ENCODE data around the gene BIN1. TPM values are rescaled to one million over a fixed set of nuclear protein-coding genes. Genes with fewer than 3 reads are reported as not detected.
A peak's percentile ranks its signal among the peaks of the same experiment; 100 is the strongest.

Gene BIN1, protein sequence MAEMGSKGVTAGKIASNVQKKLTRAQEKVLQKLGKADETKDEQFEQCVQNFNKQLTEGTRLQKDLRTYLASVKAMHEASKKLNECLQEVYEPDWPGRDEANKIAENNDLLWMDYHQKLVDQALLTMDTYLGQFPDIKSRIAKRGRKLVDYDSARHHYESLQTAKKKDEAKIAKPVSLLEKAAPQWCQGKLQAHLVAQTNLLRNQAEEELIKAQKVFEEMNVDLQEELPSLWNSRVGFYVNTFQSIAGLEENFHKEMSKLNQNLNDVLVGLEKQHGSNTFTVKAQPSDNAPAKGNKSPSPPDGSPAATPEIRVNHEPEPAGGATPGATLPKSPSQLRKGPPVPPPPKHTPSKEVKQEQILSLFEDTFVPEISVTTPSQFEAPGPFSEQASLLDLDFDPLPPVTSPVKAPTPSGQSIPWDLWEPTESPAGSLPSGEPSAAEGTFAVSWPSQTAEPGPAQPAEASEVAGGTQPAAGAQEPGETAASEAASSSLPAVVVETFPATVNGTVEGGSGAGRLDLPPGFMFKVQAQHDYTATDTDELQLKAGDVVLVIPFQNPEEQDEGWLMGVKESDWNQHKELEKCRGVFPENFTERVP
- total RNA-seq, result 10 to 100 TPM; 49.2 to 68.3 (median 64.2) TPM

GRCh38 chr2:127106991-127107621, at the start of gene BIN1:
Gene BIN1, minus strand, starts transcription at chr2:127107154. Its CDS starts 211 bp downstream, at chr2:127106943.
- DNase-seq, result peak; percentile 94 to 95
- H3K4me3 ChIP-seq (replicated peaks in 1 of 3), result peak within 1 kb of the TSS; percentile 46 to 84 (median 79)
- peak within 1 kb of the TSS; percentile 40 to 82 (median 79) for H3K27ac ChIP-seq
- H3K36me3 ChIP-seq, result no peaks in the 10 kb centered on the region
- peaks cover 3 to 20% of the 10 kb centered on the region in 2 donors for H3K4me1 ChIP-seq
- TF ChIP-seq, protein P1, sequence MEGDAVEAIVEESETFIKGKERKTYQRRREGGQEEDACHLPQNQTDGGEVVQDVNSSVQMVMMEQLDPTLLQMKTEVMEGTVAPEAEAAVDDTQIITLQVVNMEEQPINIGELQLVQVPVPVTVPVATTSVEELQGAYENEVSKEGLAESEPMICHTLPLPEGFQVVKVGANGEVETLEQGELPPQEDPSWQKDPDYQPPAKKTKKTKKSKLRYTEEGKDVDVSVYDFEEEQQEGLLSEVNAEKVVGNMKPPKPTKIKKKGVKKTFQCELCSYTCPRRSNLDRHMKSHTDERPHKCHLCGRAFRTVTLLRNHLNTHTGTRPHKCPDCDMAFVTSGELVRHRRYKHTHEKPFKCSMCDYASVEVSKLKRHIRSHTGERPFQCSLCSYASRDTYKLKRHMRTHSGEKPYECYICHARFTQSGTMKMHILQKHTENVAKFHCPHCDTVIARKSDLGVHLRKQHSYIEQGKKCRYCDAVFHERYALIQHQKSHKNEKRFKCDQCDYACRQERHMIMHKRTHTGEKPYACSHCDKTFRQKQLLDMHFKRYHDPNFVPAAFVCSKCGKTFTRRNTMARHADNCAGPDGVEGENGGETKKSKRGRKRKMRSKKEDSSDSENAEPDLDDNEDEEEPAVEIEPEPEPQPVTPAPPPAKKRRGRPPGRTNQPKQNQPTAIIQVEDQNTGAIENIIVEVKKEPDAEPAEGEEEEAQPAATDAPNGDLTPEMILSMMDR (IDR thresholded peaks at IDR 0.05), result no peak
- TF ChIP-seq POLR2A (IDR thresholded peaks at IDR 0.05), result peak in 1 of 2 donors; percentile 90
- WGBS, 2 donors, result 0 to 2% methylated on average over 17 to 58 of the region's 77 CpGs
- H3K9me3 ChIP-seq, result no peaks in the 10 kb centered on the region
- no peaks in the 10 kb centered on the region for H3K27me3 ChIP-seq
- intact Hi-C loops (cut with DNase I), result no loop called here

- Histone ChIP-seq H3K4me3 (replicated peaks in 1 of 3) (no peak overlapping the region), H3K27me3 (no peaks in the 10 kb centered on the region), H3K4me1 (peaks cover 0 to 5% of the 10 kb centered on the region in 2 donors), H3K27ac (no peak overlapping the region), H3K9me3 (no peaks in the 10 kb centered on the region), H3K36me3 (no peaks in the 10 kb centered on the region)
- intact Hi-C loops (cut with DNase I), result no loop called here
- WGBS, 2 donors, result 17 to 18% methylated on average over 2 of the region's 2 CpGs
- no peak for TF ChIP-seq POLR2A (IDR thresholded peaks at IDR 0.05)
- TF ChIP-seq, protein P1 (IDR thresholded peaks at IDR 0.05), result no peak
- no peak for DNase-seq
Observed at GRCh38 chr2:127155947-127156346, 49.0 kb upstream of the BIN1 start.

DNA sequence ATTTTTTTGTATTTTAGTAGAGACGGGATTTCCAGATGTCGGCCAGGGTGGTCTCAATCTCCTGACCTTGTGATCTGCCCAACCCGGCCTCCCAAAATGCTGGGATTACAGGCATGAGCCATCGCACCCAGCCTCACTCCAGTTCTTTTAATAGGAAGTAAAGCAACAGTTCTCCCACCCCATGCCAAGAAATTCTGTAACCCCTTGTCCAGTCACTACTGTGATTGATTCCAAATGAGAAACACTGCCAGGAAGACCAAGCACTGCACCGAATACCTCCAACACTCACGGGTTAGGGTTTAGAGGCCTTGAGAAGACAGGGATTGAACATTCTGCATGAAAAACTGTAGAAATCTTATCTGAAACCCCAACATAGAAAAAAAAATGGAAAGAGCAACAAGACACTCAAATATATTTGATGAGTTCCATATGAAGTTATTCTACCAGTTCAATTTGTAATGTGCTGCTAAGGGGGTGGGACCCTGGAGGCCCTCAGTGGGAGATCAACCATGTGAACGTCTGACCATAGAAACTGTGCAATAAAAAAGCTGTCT, 48.2 kb upstream of the BIN1 start:
- intact Hi-C loops (cut with DNase I), result no loop called here

DNA sequence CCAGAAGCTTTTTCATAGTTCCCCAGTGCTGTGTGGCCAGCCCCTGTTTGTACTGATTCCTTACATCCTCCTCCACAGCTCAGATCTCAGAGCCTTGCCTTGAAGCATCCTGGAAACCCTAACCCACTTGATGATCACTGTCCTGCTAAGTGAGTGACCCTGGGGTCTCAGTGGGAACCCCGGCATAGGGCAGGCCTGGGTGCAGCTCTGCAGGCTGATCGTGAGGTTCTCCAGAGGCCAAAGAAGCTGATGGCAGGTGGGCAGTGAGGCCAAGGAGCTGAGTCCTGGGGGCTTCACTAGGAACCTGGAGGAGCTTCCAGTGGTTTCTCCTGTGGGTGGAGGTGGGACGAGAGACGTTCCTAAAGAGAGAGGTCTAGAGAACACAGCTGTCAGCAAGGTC, 47.4 kb upstream of the BIN1 start:
- no peak for TF ChIP-seq POLR2A (IDR thresholded peaks at IDR 0.05)
- TF ChIP-seq, protein P1 (IDR thresholded peaks at IDR 0.05), result no peak
- WGBS, 2 donors, result 76 to 78% methylated on average over 4 of the region's 4 CpGs
- intact Hi-C loops (cut with DNase I), result no loop called here
- H3K27me3 ChIP-seq, result no peaks in the 10 kb centered on the region
- H3K36me3 ChIP-seq, result no peaks in the 10 kb centered on the region
- no peak overlapping the region for H3K27ac ChIP-seq
- H3K4me3 ChIP-seq (replicated peaks in 1 of 3), result no peak overlapping the region
- no peak for DNase-seq
- no peaks in the 10 kb centered on the region for H3K9me3 ChIP-seq
- H3K4me1 ChIP-seq, result peaks cover 0 to 4% of the 10 kb centered on the region in 2 donors

More for the DNA sequence above, 48.2 kb upstream of the BIN1 start:
- Histone ChIP-seq H3K27ac (no peak overlapping the region), H3K4me1 (peaks cover 0 to 4% of the 10 kb centered on the region in 2 donors), H3K36me3 (no peaks in the 10 kb centered on the region), H3K27me3 (no peaks in the 10 kb centered on the region), H3K9me3 (no peaks in the 10 kb centered on the region), H3K4me3 (replicated peaks in 1 of 3) (no peak overlapping the region)
- 83 to 87% methylated on average over 7 of the region's 7 CpGs for WGBS, 2 donors
- no peak for TF ChIP-seq POLR2A (IDR thresholded peaks at IDR 0.05)
- TF ChIP-seq, protein P1 (IDR thresholded peaks at IDR 0.05), result no peak
- DNase-seq, result no peak

Data from thyroid gland (tissue), 4 donors.